Upper lobe of left lung (tissue), 4 donors: ENCODE data around the gene PLEKHG4B.

Experiments used
- CTCF ChIP-seq, 6 experiments: fragments of 450-650 bp in 4 of 6; fragments of 200-600 bp in 2 of 6; sonication (generic) in 2 of 6; IDR thresholded peaks; one replicate each; pipeline ENCODE4 v1.5.1; 2016 to 2019; ENCODE audit warnings: antibody characterized with exemption in 6 of 6
- EP300 ChIP-seq, 4 donors: sonication (generic); formaldehyde crosslinking; IDR thresholded peaks; one replicate each; pipeline ENCODE4 v1.5.1; 2017; ENCODE audit warnings: antibody characterized with exemption in 4 of 4, control low read depth in 2 of 4
- POLR2A ChIP-seq, 4 donors: fragments of 450-650 bp; IDR thresholded peaks; one replicate each; pipeline ENCODE4 v1.5.1; 2016 to 2017; ENCODE audit warnings: antibody characterized with exemption in 4 of 4, mild to moderate bottlenecking in 2 of 4
- POLR2AphosphoS5 ChIP-seq, 2 donors: sonication (generic); formaldehyde crosslinking; IDR thresholded peaks; one replicate each; pipeline ENCODE4 v1.5.1; 2017; ENCODE audit warnings: antibody characterized with exemption in 2 of 2

DNA sequence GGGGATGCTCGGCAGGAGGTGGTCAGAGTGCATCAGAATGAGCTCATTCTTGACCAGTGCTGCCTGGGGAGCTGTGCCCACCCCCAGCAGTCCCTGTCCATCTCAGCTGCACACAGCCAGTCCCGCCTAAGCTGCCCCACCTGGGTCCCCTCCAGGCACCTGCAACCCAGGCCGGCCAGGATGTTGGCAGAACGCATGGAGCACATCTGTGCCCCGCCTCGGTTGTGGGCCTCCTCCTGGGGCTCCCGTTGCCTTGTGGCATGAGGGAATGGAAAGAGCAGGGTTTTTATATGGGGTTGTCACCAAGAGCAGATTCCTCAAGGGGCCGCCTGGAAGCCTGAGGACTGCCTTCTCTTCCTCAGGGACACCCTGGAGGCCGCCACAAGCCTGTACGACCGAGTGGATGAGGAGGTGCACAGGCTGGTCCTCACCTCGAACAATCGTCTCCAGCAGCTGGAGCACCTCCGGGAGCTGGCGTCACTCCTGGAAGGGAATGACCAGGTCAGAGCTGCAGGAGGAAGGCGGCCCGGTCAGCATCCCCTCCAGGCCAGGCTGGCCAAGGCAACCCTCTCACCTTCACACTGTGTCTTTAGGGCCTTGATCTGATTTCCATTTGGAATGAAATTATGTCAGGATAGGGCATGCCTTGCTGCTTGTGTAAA is 64.6 kb downstream of the PLEKHG4B start:
- TF ChIP-seq CTCF (IDR thresholded peaks at IDR 0.05) (no peak), POLR2A (IDR thresholded peaks at IDR 0.05) (no peak), EP300 (IDR thresholded peaks at IDR 0.05) (no peak), POLR2AphosphoS5 (IDR thresholded peaks at IDR 0.05) (no peak)
